Measurements from ENCODE around the gene PDE9A. TPM values are rescaled to one million over a fixed set of nuclear protein-coding genes. Genes with fewer than 3 reads are reported as not detected.

PDE9A gene
- total and polyA plus RNA-seq, 2 experiments from 2014 or later: 26.5 to 31.1 TPM

DNA sequence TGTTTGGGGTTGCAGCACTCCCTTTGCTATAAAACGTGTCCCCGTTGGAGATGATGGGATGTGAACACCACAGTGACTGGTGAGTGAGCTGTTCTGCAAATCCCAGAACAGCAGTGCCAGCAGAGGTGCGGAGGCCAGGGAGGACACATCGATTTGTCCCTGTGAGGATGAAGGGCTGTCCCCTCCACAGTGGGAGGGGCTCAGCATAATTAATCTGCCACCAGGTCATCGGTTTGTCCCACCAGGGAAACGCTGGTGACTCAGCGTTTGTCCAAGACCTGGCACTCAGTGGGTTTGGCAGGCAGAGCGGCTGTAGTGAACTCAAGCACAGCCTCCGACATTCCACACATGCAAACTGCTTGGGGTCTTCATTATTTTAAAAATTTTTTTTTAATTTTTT is 22.8 kb upstream of the PDE9A start:
- H3K27ac ChIP-seq (ENCODE audit: low read depth): no peak overlapping the region
- ATAC-seq (no peak), DNase-seq (ENCODE audit: low spot score) (no peak)
- no peaks in the 10 kb centered on the region for H3K27me3 ChIP-seq (ENCODE audit: insufficient read depth)
- H4K20me1 ChIP-seq (replicated peaks; ENCODE audit: insufficient read depth): no peaks in the 10 kb centered on the region
- TF ChIP-seq CREB1 (CRISPR knock-in tag; IDR thresholded peaks at IDR 0.05; ENCODE audit: low read depth): no peak
- TF ChIP-seq EZH2 (IDR thresholded peaks at IDR 0.05; ENCODE audit: low read depth, unreplicated experiment): no peak
- no peak for TF ChIP-seq ZNF462 (CRISPR knock-in tag; IDR thresholded peaks at IDR 0.05)
- TF ChIP-seq NANOG (IDR thresholded peaks at IDR 0.05; ENCODE audit: borderline replicate concordance): no peak
- TF ChIP-seq POLR2AphosphoS5 (IDR thresholded peaks at IDR 0.05; ENCODE audit: low read depth): no peak
- no peak for TF ChIP-seq EZH2phosphoT487 (IDR thresholded peaks at IDR 0.05; ENCODE audit: unreplicated experiment)
- no peak for TF ChIP-seq STAT1 (IDR thresholded peaks at IDR 0.05; ENCODE audit: unreplicated experiment)
- no peak for TF ChIP-seq REST (IDR thresholded peaks at IDR 0.05; ENCODE audit: unreplicated experiment)
- no peak for TF ChIP-seq ZNF114 (CRISPR knock-in tag; IDR thresholded peaks at IDR 0.05)
- no peak for TF ChIP-seq JUNB (IDR thresholded peaks at IDR 0.05; ENCODE audit: unreplicated experiment)
- TF ChIP-seq CTCF (conservative IDR thresholded peaks at IDR 0.05; ENCODE audit: low read depth in 2 of 2): no peak
- no peak for TF ChIP-seq ZNF331 (CRISPR knock-in tag; IDR thresholded peaks at IDR 0.05; ENCODE audit: low read depth)
- no peak for TF ChIP-seq ETS1 (IDR thresholded peaks at IDR 0.05)
- Mint-ChIP-seq H3K36me3 (ENCODE audit: low read depth) (no peaks in the 10 kb centered on the region), H3K4me3 (no peak overlapping the region), H3K27ac (no peak overlapping the region), H3K9me3 (no peaks in the 10 kb centered on the region), H3K27me3 (ENCODE audit: insufficient read depth, low read depth, poor library complexity) (peaks cover 4% of the 10 kb centered on the region), H3K4me1 (peaks cover 2% of the 10 kb centered on the region; the same call in 2 of the 3 replicates)
- no peak overlapping the region for H3K4me3 ChIP-seq
- H3K79me2 ChIP-seq (replicated peaks; ENCODE audit: insufficient read depth): no peaks in the 10 kb centered on the region
- no peak overlapping the region for H2AFZ ChIP-seq
- H3K4me1 ChIP-seq (ENCODE audit: insufficient read depth): no peaks in the 10 kb centered on the region
- H3K36me3 ChIP-seq (ENCODE audit: insufficient read depth): no peaks in the 10 kb centered on the region
- H3K4me2 ChIP-seq: no peak overlapping the region
- H3K9me2 ChIP-seq (ENCODE audit: insufficient read depth): no peaks in the 10 kb centered on the region
- no peaks in the 10 kb centered on the region for H3F3A ChIP-seq (replicated peaks; ENCODE audit: low read depth)
